ENCODE results near the gene NUBPL.
"Not testable (repeated sequence)": the region's sequence is repeated elsewhere in the genome, so short reads cannot be mapped to it uniquely, and the experiment has no call there.

Gene NUBPL

GRCh38 chr14:31825459-31825858 lies 264.3 kb downstream of the NUBPL start:
- DNase-seq: no peak

GRCh38 chr14:31827325-31827724 lies 266.1 kb downstream of the NUBPL start:
- DNase-seq: no peak

- DNase-seq: no peak
Observed at GRCh38 chr14:31828946-31829868, 268.0 kb downstream of the NUBPL start.

- DNase-seq: no peak
Observed at GRCh38 chr14:31834616-31835015, 273.4 kb downstream of the NUBPL start.

- DNase-seq: no peak
Observed at GRCh38 chr14:31835049-31835448, 273.8 kb downstream of the NUBPL start.

GRCh38 chr14:31837031-31837430 lies 275.8 kb downstream of the NUBPL start:
- DNase-seq: no peak

- DNase-seq: no peak
Observed at GRCh38 chr14:31842899-31843298, 281.7 kb downstream of the NUBPL start.

GRCh38 chr14:31843361-31844091 lies 282.3 kb downstream of the NUBPL start:
- no peak for DNase-seq

GRCh38 chr14:31854508-31855075 lies 293.4 kb downstream of the NUBPL start:
- no peak for DNase-seq

GRCh38 chr14:31855262-31855661 lies 294.1 kb downstream of the NUBPL start:
- DNase-seq: no peak

- not testable (repeated sequence) for DNase-seq
Observed at GRCh38 chr14:31856003-31856402, 294.8 kb downstream of the NUBPL start.

GRCh38 chr14:31858868-31859267 lies 297.7 kb downstream of the NUBPL start:
- DNase-seq: no peak

GRCh38 chr14:31864937-31865855 lies 304.0 kb downstream of the NUBPL start:
- no peak for DNase-seq

- no peak for DNase-seq
Observed at GRCh38 chr14:31867570-31867969, 306.4 kb downstream of the NUBPL start.

GRCh38 chr14:31868096-31868495 lies 306.9 kb downstream of the NUBPL start:
- DNase-seq: not testable (repeated sequence)

GRCh38 chr14:31876741-31877140 lies 315.5 kb downstream of the NUBPL start:
- DNase-seq: no peak

- no peak for DNase-seq
Observed at GRCh38 chr14:31877255-31877798, 316.1 kb downstream of the NUBPL start.

- DNase-seq: no peak
Observed at GRCh38 chr14:31879661-31880348, 318.6 kb downstream of the NUBPL start.

- DNase-seq: no peak
Observed at GRCh38 chr14:31880935-31881334, 319.7 kb downstream of the NUBPL start.

- DNase-seq: no peak
Observed at GRCh38 chr14:31881531-31882310, 320.5 kb downstream of the NUBPL start.

GRCh38 chr14:31884238-31884637 lies 323.0 kb downstream of the NUBPL start:
- DNase-seq: no peak
